Inflammatory macrophage treated with lipopolysaccharide for 1 hour (primary cell): ENCODE results near the gene S100G.
"Not testable (repeated sequence)": the region's sequence is repeated elsewhere in the genome, so short reads cannot be mapped to it uniquely, and the experiment has no call there.

Source experiments
- DNase-seq, 2 donors: peaks; one replicate each; pipeline ENCODE4 v3.0.0-alpha.2; 2020 to 2022

Gene S100G

GRCh38 chrX:16649858-16650257 is at the start of gene S100G:
Gene S100G (plus strand): TSS chrX:16650158. CDS start chrX:16651007, 849 bp downstream.
- no peak for DNase-seq

- no peak for DNase-seq
These were observed 48.1 kb upstream of the S100G start for GRCh38 chrX:16601885-16602284.

- DNase-seq = not testable (repeated sequence)
These were observed 46.7 kb upstream of the S100G start for GRCh38 chrX:16603235-16603634.

GRCh38 chrX:16603822-16604221 is 46.1 kb upstream of the S100G start:
- DNase-seq = no peak

GRCh38 chrX:16604337-16604736 is 45.6 kb upstream of the S100G start:
- DNase-seq = no peak

- no peak for DNase-seq
These were observed 43.7 kb upstream of the S100G start for GRCh38 chrX:16606142-16606720.

- DNase-seq = no peak
These were observed 39.8 kb upstream of the S100G start for GRCh38 chrX:16610121-16610621.

GRCh38 chrX:16610654-16611053 is 39.3 kb upstream of the S100G start:
- DNase-seq = not testable (repeated sequence)

GRCh38 chrX:16612257-16612897 is 37.6 kb upstream of the S100G start:
- DNase-seq = no peak

GRCh38 chrX:16617382-16617781 is 32.6 kb upstream of the S100G start:
- DNase-seq = no peak

GRCh38 chrX:16618422-16618821 is 31.5 kb upstream of the S100G start:
- no peak for DNase-seq

- no peak for DNase-seq
These were observed 30.9 kb upstream of the S100G start for GRCh38 chrX:16619024-16619423.

- DNase-seq = not testable (repeated sequence)
These were observed 21.4 kb upstream of the S100G start for GRCh38 chrX:16628511-16628910.

GRCh38 chrX:16628946-16629595 is 20.9 kb upstream of the S100G start:
- no peak for DNase-seq

GRCh38 chrX:16629909-16630308 is 20.0 kb upstream of the S100G start:
- DNase-seq = no peak

GRCh38 chrX:16633754-16634153 is 16.2 kb upstream of the S100G start:
- no peak for DNase-seq

- no peak for DNase-seq
These were observed 14.9 kb upstream of the S100G start for GRCh38 chrX:16635040-16635439.

- DNase-seq = no peak
These were observed 14.4 kb upstream of the S100G start for GRCh38 chrX:16635596-16635995.

- no peak for DNase-seq
These were observed 11.4 kb upstream of the S100G start for GRCh38 chrX:16638533-16638932.

- no peak for DNase-seq
These were observed 10.0 kb upstream of the S100G start for GRCh38 chrX:16639966-16640365.

GRCh38 chrX:16640823-16641222 is 9.1 kb upstream of the S100G start:
- no peak for DNase-seq

- no peak for DNase-seq
These were observed 6.8 kb upstream of the S100G start for GRCh38 chrX:16643176-16643575.

GRCh38 chrX:16646366-16647138 is 3.4 kb upstream of the S100G start:
- no peak for DNase-seq
